ENCODE results near the gene XPNPEP3.

The XPNPEP3 gene

DNA sequence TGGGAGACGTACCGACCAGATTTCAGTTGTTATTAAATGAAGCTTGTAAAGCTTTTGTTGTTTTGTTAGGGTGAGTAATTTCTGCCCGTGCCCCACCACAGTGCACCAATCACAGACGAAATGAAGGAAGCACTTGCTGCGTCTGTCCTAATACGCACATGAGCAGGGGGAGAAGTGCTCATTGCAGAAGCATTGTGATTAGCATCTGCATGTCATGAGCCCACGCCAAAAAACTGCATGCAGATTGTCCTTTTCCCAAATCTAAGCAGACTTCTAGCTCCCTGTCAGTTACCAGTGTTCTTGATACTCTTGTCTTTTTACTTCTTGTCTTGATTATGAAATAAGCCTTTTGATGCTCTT lies 109.8 kb downstream of the XPNPEP3 start (continued):
- no peak for TF ChIP-seq ZC3H10 (CRISPR knock-in tag; IDR thresholded peaks at IDR 0.05)
- no peak for TF ChIP-seq GLIS3 (CRISPR knock-in tag; IDR thresholded peaks at IDR 0.05)
- TF ChIP-seq ZFP3 (CRISPR knock-in tag; IDR thresholded peaks at IDR 0.05) = no peak
- TF ChIP-seq PPARA (CRISPR knock-in tag; IDR thresholded peaks at IDR 0.05; ENCODE audit: borderline replicate concordance) = no peak

- ATAC-seq = no peak
- TF ChIP-seq ISL1 (CRISPR knock-in tag; IDR thresholded peaks at IDR 0.05) = no peak
- no peak for TF ChIP-seq ZC3H10 (CRISPR knock-in tag; IDR thresholded peaks at IDR 0.05)
- no peak for TF ChIP-seq PPARA (CRISPR knock-in tag; IDR thresholded peaks at IDR 0.05; ENCODE audit: borderline replicate concordance)
- no peak for TF ChIP-seq ZFP30 (CRISPR knock-in tag; IDR thresholded peaks at IDR 0.05)
- TF ChIP-seq ZNF8 (CRISPR knock-in tag; IDR thresholded peaks at IDR 0.05) = no peak
- no peak for TF ChIP-seq ESRRG (CRISPR knock-in tag; IDR thresholded peaks at IDR 0.05)
- no peak for TF ChIP-seq ZNF565 (CRISPR knock-in tag; conservative IDR thresholded peaks at IDR 0.05; ENCODE audit: low read depth)
- TF ChIP-seq GLIS3 (CRISPR knock-in tag; IDR thresholded peaks at IDR 0.05) = no peak
- TF ChIP-seq RARB (CRISPR knock-in tag; IDR thresholded peaks at IDR 0.05) = no peak
- no peak for TF ChIP-seq CSDC2 (CRISPR knock-in tag; IDR thresholded peaks at IDR 0.05)
- TF ChIP-seq OSR1 (CRISPR knock-in tag; IDR thresholded peaks at IDR 0.05) = no peak
- no peak for TF ChIP-seq TCF4 (CRISPR knock-in tag; IDR thresholded peaks at IDR 0.05; ENCODE audit: borderline replicate concordance)
- TF ChIP-seq TOX (CRISPR knock-in tag; IDR thresholded peaks at IDR 0.05; ENCODE audit: borderline replicate concordance) = no peak
- no peak for TF ChIP-seq ZFP3 (CRISPR knock-in tag; IDR thresholded peaks at IDR 0.05)
- TF ChIP-seq PATZ1 (CRISPR knock-in tag; IDR thresholded peaks at IDR 0.05; ENCODE audit: borderline replicate concordance) = no peak
These were observed 110.3 kb downstream of the XPNPEP3 start for GRCh38 chr22:40967111-40967760.

GRCh38 chr22:40972587-40972986 lies 115.6 kb downstream of the XPNPEP3 start:
- ATAC-seq = no peak
- TF ChIP-seq, protein P1, sequence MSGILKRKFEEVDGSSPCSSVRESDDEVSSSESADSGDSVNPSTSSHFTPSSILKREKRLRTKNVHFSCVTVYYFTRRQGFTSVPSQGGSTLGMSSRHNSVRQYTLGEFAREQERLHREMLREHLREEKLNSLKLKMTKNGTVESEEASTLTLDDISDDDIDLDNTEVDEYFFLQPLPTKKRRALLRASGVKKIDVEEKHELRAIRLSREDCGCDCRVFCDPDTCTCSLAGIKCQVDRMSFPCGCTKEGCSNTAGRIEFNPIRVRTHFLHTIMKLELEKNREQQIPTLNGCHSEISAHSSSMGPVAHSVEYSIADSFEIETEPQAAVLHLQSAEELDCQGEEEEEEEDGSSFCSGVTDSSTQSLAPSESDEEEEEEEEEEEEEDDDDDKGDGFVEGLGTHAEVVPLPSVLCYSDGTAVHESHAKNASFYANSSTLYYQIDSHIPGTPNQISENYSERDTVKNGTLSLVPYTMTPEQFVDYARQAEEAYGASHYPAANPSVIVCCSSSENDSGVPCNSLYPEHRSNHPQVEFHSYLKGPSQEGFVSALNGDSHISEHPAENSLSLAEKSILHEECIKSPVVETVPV (CRISPR knock-in tag; IDR thresholded peaks at IDR 0.05) = no peak
- no peak for TF ChIP-seq ESRRG (CRISPR knock-in tag; IDR thresholded peaks at IDR 0.05)
- no peak for TF ChIP-seq ZC3H10 (CRISPR knock-in tag; IDR thresholded peaks at IDR 0.05)
- TF ChIP-seq ISL1 (CRISPR knock-in tag; IDR thresholded peaks at IDR 0.05) = no peak
- no peak for TF ChIP-seq SNAI2 (CRISPR knock-in tag; IDR thresholded peaks at IDR 0.05)
- TF ChIP-seq ZFP30 (CRISPR knock-in tag; IDR thresholded peaks at IDR 0.05) = no peak
- no peak for TF ChIP-seq ZNF8 (CRISPR knock-in tag; IDR thresholded peaks at IDR 0.05)

- TF ChIP-seq ESRRG (CRISPR knock-in tag; IDR thresholded peaks at IDR 0.05) (no peak), ZC3H10 (CRISPR knock-in tag; IDR thresholded peaks at IDR 0.05) (no peak), ZNF565 (CRISPR knock-in tag; conservative IDR thresholded peaks at IDR 0.05; ENCODE audit: low read depth) (no peak), SNAI2 (CRISPR knock-in tag; IDR thresholded peaks at IDR 0.05) (no peak), TSHZ2 (CRISPR knock-in tag; IDR thresholded peaks at IDR 0.05) (no peak), ZFP30 (CRISPR knock-in tag; IDR thresholded peaks at IDR 0.05) (no peak), TOX (CRISPR knock-in tag; IDR thresholded peaks at IDR 0.05; ENCODE audit: borderline replicate concordance) (no peak)
- TF ChIP-seq, protein P1 (CRISPR knock-in tag; IDR thresholded peaks at IDR 0.05) = no peak
- ATAC-seq = no peak
These were observed 116.2 kb downstream of the XPNPEP3 start for GRCh38 chr22:40973144-40973543.
